Iris pigment epithelial cell (primary cell): ENCODE results near the gene LIMD2.

Experiments
- DNase-seq: peaks from one replicate; pipeline ENCODE4 v3.0.0-alpha.2; 2011; ENCODE audit warnings: low read depth

LIMD2 gene

GRCh38 chr17:63681530-63681929 lies 18.4 kb downstream of the LIMD2 start:
- no peak for DNase-seq

GRCh38 chr17:63680700-63681099 lies 19.2 kb downstream of the LIMD2 start:
- no peak for DNase-seq

- DNase-seq = no peak
Observed at GRCh38 chr17:63679214-63679613, 20.7 kb downstream of the LIMD2 start.

GRCh38 chr17:63676584-63676983 lies 23.3 kb downstream of the LIMD2 start:
- DNase-seq = no peak

- peak; percentile 90 for DNase-seq
Observed at GRCh38 chr17:63675607-63676546, 24.0 kb downstream of the LIMD2 start.

- DNase-seq = peak; percentile 40
Observed at GRCh38 chr17:63675231-63675606, 24.7 kb downstream of the LIMD2 start.

GRCh38 chr17:63672856-63673255 lies 27.1 kb downstream of the LIMD2 start:
- DNase-seq = no peak

- no peak for DNase-seq
Observed at GRCh38 chr17:63665527-63666214, 34.3 kb downstream of the LIMD2 start.

- no peak for DNase-seq
Observed at GRCh38 chr17:63659850-63660249, 40.1 kb downstream of the LIMD2 start.

GRCh38 chr17:63658366-63658765 lies 41.6 kb downstream of the LIMD2 start:
- no peak for DNase-seq

- no peak for DNase-seq
Observed at GRCh38 chr17:63657786-63658185, 42.1 kb downstream of the LIMD2 start.

- DNase-seq = peak; percentile 23
Observed at GRCh38 chr17:63653050-63653449, 46.9 kb downstream of the LIMD2 start.

GRCh38 chr17:63652106-63652505 lies 47.8 kb downstream of the LIMD2 start:
- no peak for DNase-seq

- no peak for DNase-seq
Observed at GRCh38 chr17:63649813-63650212, 50.1 kb downstream of the LIMD2 start.

- peak; percentile 27 for DNase-seq
Observed at GRCh38 chr17:63647936-63648335, 52.0 kb downstream of the LIMD2 start.

- peak; percentile 90 for DNase-seq
Observed at GRCh38 chr17:63647065-63647725, 52.7 kb downstream of the LIMD2 start.

GRCh38 chr17:63646488-63646806 lies 53.5 kb downstream of the LIMD2 start:
- DNase-seq = no peak
